K562 (cell line): Measurements from ENCODE around the gene S100A7A. TPM values are rescaled to one million over a fixed set of nuclear protein-coding genes. Genes with fewer than 3 reads are reported as not detected.
A peak's percentile ranks its signal among the peaks of the same experiment; 100 is the strongest.

Experiments
- BMI1 ChIP-seq: fragments of 150-350 bp; IDR thresholded peaks from 2 replicates; pipeline ENCODE4 v1.6.1; 2014; ENCODE audit warnings: low read length
- CEBPG ChIP-seq, 3 experiments: fragments of 200-800 bp in 1 of 3; sonication (Bioruptor generic) in 1 of 3; sonication (generic) in 1 of 3; formaldehyde crosslinking in 1 of 3; IDR thresholded peaks in 2 of 3; conservative IDR thresholded peaks in 1 of 3; 2 replicates each; pipeline versions ENCODE4 v1.6.1 to v1.8.0; 2016 to 2022; ENCODE audit warnings: missing compliant biosample characterization in 2 of 3, missing genetic modification characterization in 2 of 3, mild to moderate bottlenecking in 1 of 3, missing genetic modification reagents in 1 of 3
- DLX4 ChIP-seq: fragments of 250-450 bp; sonication (Bioruptor Pico); IDR thresholded peaks from 2 replicates; pipeline ENCODE4 v1.6.1; 2021; ENCODE audit warnings: mild to moderate bottlenecking
- EP300 ChIP-seq: IDR thresholded peaks from 2 replicates; pipeline ENCODE4 v1.6.1; 2012; ENCODE audit warnings: low read length, improper control_type of control experiment
- FOXM1 ChIP-seq, 2 experiments: fragments of 450-650 bp in 1 of 2; sonication (generic) in 1 of 2; formaldehyde crosslinking in 1 of 2; IDR thresholded peaks; 2 replicates each; pipeline versions ENCODE4 v1.6.1 to v1.9.0; 2017 to 2022; ENCODE audit warnings: low read depth in 2 of 2, mild to moderate bottlenecking in 2 of 2, missing genetic modification reagents in 1 of 2, moderate library complexity in 1 of 2
- HMGN3 ChIP-seq: IDR thresholded peaks from 2 replicates; pipeline ENCODE4 v1.6.1; 2011; ENCODE audit warnings: borderline replicate concordance, low read depth, mild to moderate bottlenecking, mixed read lengths, low read length; ENCODE audit not compliant: insufficient read length; ENCODE audit errors: extremely low read depth
- MTA2 ChIP-seq: fragments of 450-650 bp; IDR thresholded peaks from 2 replicates; pipeline ENCODE4 v1.6.1; 2016; ENCODE audit warnings: low read depth
- NCOA1 ChIP-seq: fragments of 450-650 bp; IDR thresholded peaks from 2 replicates; pipeline ENCODE4 v1.6.1; 2016; ENCODE audit warnings: low read depth
- NKRF ChIP-seq: fragments of 450-650 bp; IDR thresholded peaks from 2 replicates; pipeline ENCODE4 v1.6.1; 2016; ENCODE audit warnings: borderline replicate concordance
- NRF1 ChIP-seq, 2 experiments: fragments of 450-650 bp; IDR thresholded peaks in 1 of 2; conservative IDR thresholded peaks in 1 of 2; 2 replicates each; pipeline ENCODE4 v1.6.1; 2014; ENCODE audit warnings: mild to moderate bottlenecking in 2 of 2
- SMARCA4 ChIP-seq: fragments of 450-650 bp; IDR thresholded peaks from 2 replicates; pipeline ENCODE4 v1.6.1; 2016
- TBL1XR1 ChIP-seq, 2 experiments: IDR thresholded peaks; 2 replicates each; pipeline ENCODE4 v1.6.1; 2012; ENCODE audit warnings: improper control_type of control experiment in 2 of 2, low read length in 2 of 2, mild to moderate bottlenecking in 1 of 2
- TEAD1 ChIP-seq, 2 experiments: fragments of 450-650 bp in 1 of 2; sonication (generic) in 1 of 2; formaldehyde crosslinking; IDR thresholded peaks; 2 replicates each; pipeline versions ENCODE4 v1.4.0 to v1.8.0; 2020 to 2022; ENCODE audit warnings: mild to moderate bottlenecking in 2 of 2, missing genetic modification reagents in 1 of 2
- TOE1 ChIP-seq, 2 experiments: fragments of 450-650 bp in 1 of 2; sonication (generic) in 1 of 2; formaldehyde crosslinking in 1 of 2; IDR thresholded peaks; 2 replicates each; pipeline versions ENCODE4 v1.7.1 to v1.8.0; 2016 to 2022; ENCODE audit warnings: borderline replicate concordance in 2 of 2, mild to moderate bottlenecking in 2 of 2, antibody characterized with exemption in 1 of 2, inconsistent platforms in 1 of 2, low read depth in 1 of 2, missing genetic modification reagents in 1 of 2, moderate library complexity in 1 of 2
- ZFP36 ChIP-seq: fragments of 150-350 bp; IDR thresholded peaks from 2 replicates; pipeline ENCODE4 v1.6.1; 2018; ENCODE audit warnings: low read length, low read depth; ENCODE audit not compliant: partially characterized antibody
- ZNF277 ChIP-seq: fragments of 250-450 bp; sonication (Bioruptor Pico); IDR thresholded peaks from 2 replicates; pipeline ENCODE4 v1.8.0; 2022; ENCODE audit warnings: inconsistent platforms, mild to moderate bottlenecking, moderate library complexity, borderline replicate concordance
- ZNF766 ChIP-seq: fragments of 200-800 bp; sonication (Bioruptor generic); conservative IDR thresholded peaks from 2 replicates; pipeline ENCODE4 v1.6.1; 2016; ENCODE audit warnings: missing genetic modification characterization, missing compliant biosample characterization
- polyA plus RNA-seq, 8 experiments: library from polyadenylated mRNA; depleted of rRNA in 4 of 8; stranded (reverse) in 5 of 8; unstranded in 3 of 8; fragments of >200 nt; fragmentation: Nextera tagmentation in 2 of 8; fragmentation: Illumina TruSeq in 1 of 8; extraction: Ambion mirVana in 2 of 8; extraction: Trizol in 1 of 8; gene quantifications; 2 replicates each; pipeline versions ENCODE4 v1.2.1 to v1.2.3, GENCODE V29; 2011 to 2014; ENCODE audit warnings: inconsistent platforms in 1 of 8, missing spikeins in 1 of 8
- total RNA-seq, 7 experiments: library from RNA; depleted of rRNA in 6 of 7; stranded (reverse); fragments of >200 nt in 6 of 7; fragmentation: Illumina TruSeq in 2 of 7; extraction: Trizol in 2 of 7; gene quantifications; 2 replicates each; pipeline versions ENCODE4 v1.2.1 to v1.2.3, GENCODE V29; 2011 to 2021; ENCODE audit warnings: low replicate concordance in 1 of 7
- TF ChIP-seq, protein P1 (sequence below): sonication (generic); formaldehyde crosslinking; IDR thresholded peaks from 2 replicates; pipeline ENCODE4 v1.8.1; 2023; ENCODE audit warnings: mild to moderate bottlenecking, missing genetic modification reagents
- TF ChIP-seq, protein P2 (sequence below): sonication (generic); formaldehyde crosslinking; IDR thresholded peaks from 2 replicates; pipeline ENCODE4 v1.9.0; 2022; ENCODE audit warnings: mild to moderate bottlenecking, missing genetic modification reagents

S100A7A gene
- total and polyA plus RNA-seq, 9 of the 15 experiments (the other 6 are each of a cell fraction or from before 2014, with no cell fraction given): not detected

- TF ChIP-seq EP300 (peak; percentile 88), NRF1 (conservative IDR thresholded peaks at IDR 0.05 in 1 of 2, IDR thresholded peaks at IDR 0.05 in 1 of 2) (no peak), TBL1XR1 (IDR thresholded peaks at IDR 0.05; ENCODE audit: low read length in 2 of 2) (peak; percentile 57 to 67; a peak in 3 of 4 replicates), MTA2 (peak; percentile 57), NKRF (no peak), FOXM1 (IDR thresholded peaks at IDR 0.05; ENCODE audit: low read depth) (0 out of 2 replicates have a peak, but pooled peaks have one; percentile 18), FOXM1 (CRISPR knock-in tag; IDR thresholded peaks at IDR 0.05; ENCODE audit: low read depth) (no peak), ZFP36 (no peak), SMARCA4 (peak; percentile 81; the same call in 1 of the 2 replicates), NCOA1 (0 out of 2 replicates have a peak, but pooled peaks have one; percentile 14), DLX4 (CRISPR knock-in tag) (no peak), ZNF766 (CRISPR knock-in tag) (0 out of 2 replicates have a peak, but pooled peaks have one; percentile 59), TOE1 (IDR thresholded peaks at IDR 0.05; ENCODE audit: borderline replicate concordance) (peak; percentile 62; the same call in 1 of the 2 replicates), TOE1 (CRISPR knock-in tag; IDR thresholded peaks at IDR 0.05; ENCODE audit: borderline replicate concordance, low read depth) (no peak), HMGN3 (peak; percentile 34), TEAD1 (CRISPR knock-in tag; IDR thresholded peaks at IDR 0.05) (peak; percentile 38 to 77; a peak in 2 of 4 replicates), BMI1 (no peak), ZNF277 (CRISPR knock-in tag) (no peak), CEBPG (CRISPR knock-in tag; IDR thresholded peaks at IDR 0.05) (no peak), CEBPG (tag; conservative IDR thresholded peaks at IDR 0.05 in 1 of 2, IDR thresholded peaks at IDR 0.05 in 1 of 2) (peak in 1 of 2 experiments; percentile 67; a peak in 2 of 4 replicates)
- TF ChIP-seq, protein P1, sequence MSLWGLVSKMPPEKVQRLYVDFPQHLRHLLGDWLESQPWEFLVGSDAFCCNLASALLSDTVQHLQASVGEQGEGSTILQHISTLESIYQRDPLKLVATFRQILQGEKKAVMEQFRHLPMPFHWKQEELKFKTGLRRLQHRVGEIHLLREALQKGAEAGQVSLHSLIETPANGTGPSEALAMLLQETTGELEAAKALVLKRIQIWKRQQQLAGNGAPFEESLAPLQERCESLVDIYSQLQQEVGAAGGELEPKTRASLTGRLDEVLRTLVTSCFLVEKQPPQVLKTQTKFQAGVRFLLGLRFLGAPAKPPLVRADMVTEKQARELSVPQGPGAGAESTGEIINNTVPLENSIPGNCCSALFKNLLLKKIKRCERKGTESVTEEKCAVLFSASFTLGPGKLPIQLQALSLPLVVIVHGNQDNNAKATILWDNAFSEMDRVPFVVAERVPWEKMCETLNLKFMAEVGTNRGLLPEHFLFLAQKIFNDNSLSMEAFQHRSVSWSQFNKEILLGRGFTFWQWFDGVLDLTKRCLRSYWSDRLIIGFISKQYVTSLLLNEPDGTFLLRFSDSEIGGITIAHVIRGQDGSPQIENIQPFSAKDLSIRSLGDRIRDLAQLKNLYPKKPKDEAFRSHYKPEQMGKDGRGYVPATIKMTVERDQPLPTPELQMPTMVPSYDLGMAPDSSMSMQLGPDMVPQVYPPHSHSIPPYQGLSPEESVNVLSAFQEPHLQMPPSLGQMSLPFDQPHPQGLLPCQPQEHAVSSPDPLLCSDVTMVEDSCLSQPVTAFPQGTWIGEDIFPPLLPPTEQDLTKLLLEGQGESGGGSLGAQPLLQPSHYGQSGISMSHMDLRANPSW (CRISPR knock-in tag): no peak
- TF ChIP-seq, protein P2, sequence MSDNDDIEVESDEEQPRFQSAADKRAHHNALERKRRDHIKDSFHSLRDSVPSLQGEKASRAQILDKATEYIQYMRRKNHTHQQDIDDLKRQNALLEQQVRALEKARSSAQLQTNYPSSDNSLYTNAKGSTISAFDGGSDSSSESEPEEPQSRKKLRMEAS (CRISPR knock-in tag): no peak
These were observed 18.6 kb downstream of the S100A7A start (continued) for GRCh38 chr1:153434746-153435455.
